A549 (cell line): Measurements from ENCODE around the gene DHRS4.

ENCODE experiments used
- BHLHE40 ChIP-seq: IDR thresholded peaks from 2 replicates; pipeline ENCODE4 v1.6.1; 2012; ENCODE audit warnings: low read depth, low read length, inconsistent platforms
- CBX2 ChIP-seq: fragments of 200-600 bp; sonication (generic); IDR thresholded peaks from 2 replicates; pipeline ENCODE4 v1.6.1; 2016; ENCODE audit warnings: low read depth, mild to moderate bottlenecking, borderline replicate concordance
- CHD2 ChIP-seq: fragments of 150-350 bp; IDR thresholded peaks from 2 replicates; pipeline ENCODE4 v1.6.1; 2014; ENCODE audit warnings: low read length; ENCODE audit not compliant: partially characterized antibody
- CTCF ChIP-seq: fragments of >200 bp; sonication (Bioruptor Twin); formaldehyde crosslinking; IDR thresholded peaks from 3 replicates; pipeline ENCODE4 v1.5.1; 2016
- GATA3 ChIP-seq: IDR thresholded peaks from 2 replicates; pipeline ENCODE4 v1.6.1; 2012; ENCODE audit warnings: borderline replicate concordance
- JUN ChIP-seq, 2 experiments: fragments of >200 bp; sonication (Bioruptor Twin); formaldehyde crosslinking; IDR thresholded peaks; 2 replicates in 1 of 2; 3 replicates in 1 of 2; pipeline ENCODE4 v1.6.1; 2016 to 2017
- JUNB ChIP-seq: fragments of >200 bp; sonication (Bioruptor Twin); formaldehyde crosslinking; IDR thresholded peaks from 2 replicates; pipeline ENCODE4 v1.6.1; 2016
- MAZ ChIP-seq: fragments of 150-350 bp; IDR thresholded peaks from 2 replicates; pipeline ENCODE4 v1.6.1; 2014; ENCODE audit warnings: antibody characterized with exemption, low read depth, low read length, borderline replicate concordance
- MYC ChIP-seq: IDR thresholded peaks from 2 replicates; pipeline ENCODE4 v1.6.1; 2012; ENCODE audit warnings: mild to moderate bottlenecking, inconsistent platforms, low read length, improper control_type of control experiment, borderline replicate concordance
- NR3C1 ChIP-seq: fragments of >200 bp; sonication (Bioruptor Twin); formaldehyde crosslinking; IDR thresholded peaks from 3 replicates; pipeline ENCODE4 v1.6.1; 2017
- POLR2A ChIP-seq: IDR thresholded peaks from 2 replicates; pipeline ENCODE4 v1.6.1; 2012; ENCODE audit warnings: mild to moderate bottlenecking, low read length
- POLR2AphosphoS2 ChIP-seq: conservative IDR thresholded peaks from 2 replicates; pipeline ENCODE4 v1.6.1; 2012; ENCODE audit warnings: low read length, improper control_type of control experiment, inconsistent platforms
- RFX5 ChIP-seq: fragments of 450-650 bp; IDR thresholded peaks from 2 replicates; pipeline ENCODE4 v1.7.1; 2014; ENCODE audit warnings: antibody characterized with exemption, mild to moderate bottlenecking, moderate library complexity
- SMC3 ChIP-seq: fragments of >200 bp; sonication (Bioruptor Twin); formaldehyde crosslinking; IDR thresholded peaks from 3 replicates; pipeline ENCODE4 v1.6.1; 2018; ENCODE audit warnings: inconsistent platforms

GRCh38 chr14:24011051-24011450 is 57.5 kb downstream of the DHRS4 start:
- TF ChIP-seq CTCF (no peak), GATA3 (no peak), POLR2A (no peak), CBX2 (no peak), JUNB (no peak), POLR2AphosphoS2 (no peak), MAZ (no peak), JUN (IDR thresholded peaks at IDR 0.05) (no peak), NR3C1 (no peak), CHD2 (no peak), BHLHE40 (no peak), RFX5 (no peak), MYC (no peak), SMC3 (no peak)
